Ovary (tissue), 3 donors: ENCODE results near the gene CASP6.

ENCODE experiments used
- CTCF ChIP-seq, 3 donors: fragments of 450-650 bp in 2 of 3; fragments of 200-600 bp in 1 of 3; IDR thresholded peaks; one replicate each; pipeline versions ENCODE4 v1.5.1 to v1.8.0; 2016 to 2022; ENCODE audit warnings: antibody characterized with exemption in 3 of 3, mild to moderate bottlenecking in 1 of 3
- EP300 ChIP-seq: sonication (generic); formaldehyde crosslinking; IDR thresholded peaks from one replicate; pipeline ENCODE4 v1.6.1; 2017; ENCODE audit warnings: antibody characterized with exemption
- POLR2A ChIP-seq: fragments of 450-650 bp; IDR thresholded peaks from one replicate; pipeline ENCODE4 v1.6.1; 2017; ENCODE audit warnings: antibody characterized with exemption, mild to moderate bottlenecking, moderate library complexity
- donor health status: DM: no; HTN: no; CAD: no.

DNA sequence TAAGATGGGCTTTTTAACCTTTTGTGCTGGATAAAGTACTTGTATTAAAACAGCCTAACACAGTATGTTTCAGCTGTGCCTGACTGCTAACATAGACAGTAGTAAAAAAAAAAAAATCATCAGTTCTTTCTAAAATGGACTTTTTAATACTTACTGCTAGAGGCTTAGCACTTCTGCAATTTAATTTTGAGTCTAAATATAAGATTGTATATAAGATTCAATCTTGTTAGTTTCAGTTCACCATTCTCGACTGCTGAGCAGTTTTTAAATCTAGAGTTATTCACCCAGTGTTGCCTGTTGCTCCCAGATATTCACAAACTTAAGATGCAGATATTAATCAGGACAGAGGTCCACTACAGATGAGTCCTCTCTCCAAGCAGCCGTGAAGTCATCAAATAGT is 19.9 kb upstream of the CASP6 start:
- no peak for TF ChIP-seq CTCF (IDR thresholded peaks at IDR 0.05)
- no peak for TF ChIP-seq POLR2A
- TF ChIP-seq EP300 = no peak
